Stimulated activated CD8-positive, alpha-beta memory T cell treated with anti-CD3 and anti-CD28 coated beads, Interleukin-4, amount 100 ng/mL, for 4 hours (primary cell): ENCODE results near the gene TLL2.

Experiments
- DNase-seq, 2 donors: peaks; one replicate each; pipeline ENCODE4 v3.0.0-alpha.2; 2020; ENCODE audit warnings: low read depth in 2 of 2, low spot score in 1 of 2

TLL2 gene

GRCh38 chr10:96334616-96335526 lies 178.9 kb downstream of the TLL2 start:
- no peak for DNase-seq

- no peak for DNase-seq
Observed at GRCh38 chr10:96333101-96333500, 180.6 kb downstream of the TLL2 start.

GRCh38 chr10:96327462-96327861 lies 186.3 kb downstream of the TLL2 start:
- no peak for DNase-seq

GRCh38 chr10:96325719-96326373 lies 187.9 kb downstream of the TLL2 start:
- no peak for DNase-seq

- DNase-seq: no peak
Observed at GRCh38 chr10:96324447-96324846, 189.3 kb downstream of the TLL2 start.

- DNase-seq: no peak
Observed at GRCh38 chr10:96322275-96322674, 191.5 kb downstream of the TLL2 start.

- no peak for DNase-seq
Observed at GRCh38 chr10:96321822-96322221, 191.9 kb downstream of the TLL2 start.

- no peak for DNase-seq
Observed at GRCh38 chr10:96319754-96320474, 193.8 kb downstream of the TLL2 start.

GRCh38 chr10:96317067-96317833 lies 196.5 kb downstream of the TLL2 start:
- no peak for DNase-seq
